HG03139 (cell line): ENCODE measurements around the gene ANO5.

Experiments used
- ATAC-seq: cut with Tn5 transposase; IDR thresholded peaks from one replicate; pipeline ENCODE4 v1.9.1; 2021; ENCODE audit not compliant: unreplicated experiment

The ANO5 gene

GRCh38 chr11:22192642-22193347 lies at the start of gene ANO5:
TSS of gene ANO5 (plus strand) at chr11:22193085. CDS start at chr11:22193493, 408 bp downstream.
- no peak for ATAC-seq

- ATAC-seq: no peak
These were observed 41.2 kb upstream of the ANO5 start for GRCh38 chr11:22151649-22152197.

GRCh38 chr11:22157531-22157930 lies 35.4 kb upstream of the ANO5 start:
- ATAC-seq: no peak

- ATAC-seq: no peak
These were observed 31.4 kb upstream of the ANO5 start for GRCh38 chr11:22161489-22161888.

- ATAC-seq: no peak
These were observed 30.1 kb upstream of the ANO5 start for GRCh38 chr11:22162756-22163155.

- peak; percentile 50 for ATAC-seq
These were observed 29.5 kb upstream of the ANO5 start for GRCh38 chr11:22163394-22163797.

- no peak for ATAC-seq
These were observed 27.8 kb upstream of the ANO5 start for GRCh38 chr11:22165087-22165486.

GRCh38 chr11:22165759-22166513 lies 26.9 kb upstream of the ANO5 start:
- no peak for ATAC-seq

- no peak for ATAC-seq
These were observed 23.1 kb upstream of the ANO5 start for GRCh38 chr11:22169833-22170232.

GRCh38 chr11:22173532-22173931 lies 19.4 kb upstream of the ANO5 start:
- no peak for ATAC-seq

- no peak for ATAC-seq
These were observed 15.7 kb upstream of the ANO5 start for GRCh38 chr11:22177186-22177585.

- ATAC-seq: no peak
These were observed 13.3 kb upstream of the ANO5 start for GRCh38 chr11:22179626-22180025.

- no peak for ATAC-seq
These were observed 12.8 kb upstream of the ANO5 start for GRCh38 chr11:22180131-22180530.

GRCh38 chr11:22189660-22190059 lies 3.2 kb upstream of the ANO5 start:
- ATAC-seq: no peak

GRCh38 chr11:22190827-22191463 lies 1.9 kb upstream of the ANO5 start:
- no peak for ATAC-seq

- no peak for ATAC-seq
These were observed 620 bp upstream of the ANO5 start for GRCh38 chr11:22192289-22192641.

- no peak for ATAC-seq
These were observed 615 bp downstream of the ANO5 start for GRCh38 chr11:22193348-22194051.

- no peak for ATAC-seq
These were observed 1.4 kb downstream of the ANO5 start for GRCh38 chr11:22194306-22194705.

GRCh38 chr11:22194907-22195306 lies 2.0 kb downstream of the ANO5 start:
- no peak for ATAC-seq

- ATAC-seq: no peak
These were observed 4.5 kb downstream of the ANO5 start for GRCh38 chr11:22197139-22198005.
